Measurements from ENCODE around the gene CD300LF. TPM values are rescaled to one million over a fixed set of nuclear protein-coding genes. Genes with fewer than 3 reads are reported as not detected.

CD300LF gene
- total RNA-seq, 1 donor from 2014 or later: not detected

DNA sequence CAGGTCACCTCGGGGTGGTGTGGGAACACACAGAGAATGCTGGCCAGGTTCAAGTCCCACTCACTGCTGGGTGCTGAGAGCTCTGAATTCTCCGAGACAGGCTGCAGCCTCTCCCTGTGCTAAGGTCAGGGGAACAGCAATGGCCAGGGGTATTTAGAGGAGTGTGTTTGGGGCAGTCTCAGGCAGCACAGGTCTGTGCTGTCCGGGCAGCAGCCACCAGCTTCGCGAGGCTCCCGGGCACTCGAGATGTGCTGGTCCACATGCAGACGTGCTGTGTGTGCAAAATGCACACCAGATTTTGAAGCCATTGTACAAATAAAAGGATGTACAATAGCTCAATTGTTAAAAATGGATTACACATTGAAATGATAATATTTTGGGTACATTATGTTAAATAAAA, 42.8 kb upstream of the CD300LF start:
- Histone ChIP-seq H3K4me3 (ENCODE audit: low read depth, low read length) (no peak overlapping the region), H3K27me3 (ENCODE audit: control insufficient read depth, insufficient read depth, low read length) (no peaks in the 10 kb centered on the region), H3K36me3 (ENCODE audit: control insufficient read depth, insufficient read depth, low read length) (no peaks in the 10 kb centered on the region)
- no peak for DNase-seq (ENCODE audit: low read depth)
- TF ChIP-seq, protein P1, sequence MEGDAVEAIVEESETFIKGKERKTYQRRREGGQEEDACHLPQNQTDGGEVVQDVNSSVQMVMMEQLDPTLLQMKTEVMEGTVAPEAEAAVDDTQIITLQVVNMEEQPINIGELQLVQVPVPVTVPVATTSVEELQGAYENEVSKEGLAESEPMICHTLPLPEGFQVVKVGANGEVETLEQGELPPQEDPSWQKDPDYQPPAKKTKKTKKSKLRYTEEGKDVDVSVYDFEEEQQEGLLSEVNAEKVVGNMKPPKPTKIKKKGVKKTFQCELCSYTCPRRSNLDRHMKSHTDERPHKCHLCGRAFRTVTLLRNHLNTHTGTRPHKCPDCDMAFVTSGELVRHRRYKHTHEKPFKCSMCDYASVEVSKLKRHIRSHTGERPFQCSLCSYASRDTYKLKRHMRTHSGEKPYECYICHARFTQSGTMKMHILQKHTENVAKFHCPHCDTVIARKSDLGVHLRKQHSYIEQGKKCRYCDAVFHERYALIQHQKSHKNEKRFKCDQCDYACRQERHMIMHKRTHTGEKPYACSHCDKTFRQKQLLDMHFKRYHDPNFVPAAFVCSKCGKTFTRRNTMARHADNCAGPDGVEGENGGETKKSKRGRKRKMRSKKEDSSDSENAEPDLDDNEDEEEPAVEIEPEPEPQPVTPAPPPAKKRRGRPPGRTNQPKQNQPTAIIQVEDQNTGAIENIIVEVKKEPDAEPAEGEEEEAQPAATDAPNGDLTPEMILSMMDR (IDR thresholded peaks at IDR 0.05; ENCODE audit: insufficient read depth, low read length, poor library complexity, severe bottlenecking): no peak

DNA sequence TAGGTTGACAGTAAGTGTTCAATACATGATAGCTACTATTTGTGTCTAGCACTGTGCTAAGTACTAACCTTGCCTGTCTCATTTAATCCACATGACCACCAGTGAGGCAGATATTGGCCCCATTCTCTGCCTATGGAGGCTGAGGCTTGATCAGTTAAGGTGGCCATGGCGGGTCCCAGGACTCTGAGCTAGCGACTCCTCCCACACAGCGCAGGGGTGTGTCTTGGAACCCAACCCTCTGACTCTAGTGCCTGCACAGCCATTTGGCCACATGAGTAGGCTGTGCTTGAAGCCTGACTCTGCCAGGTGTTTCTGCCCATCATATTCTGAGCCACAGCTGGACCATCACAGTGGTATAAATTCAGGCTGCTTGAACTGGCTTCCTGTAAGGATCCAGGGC, 42.1 kb upstream of the CD300LF start:
- no peak for DNase-seq (ENCODE audit: low read depth)
- TF ChIP-seq, protein P1 (IDR thresholded peaks at IDR 0.05; ENCODE audit: insufficient read depth, low read length, poor library complexity, severe bottlenecking): no peak
- H3K27me3 ChIP-seq (ENCODE audit: control insufficient read depth, insufficient read depth, low read length): no peaks in the 10 kb centered on the region

DNA sequence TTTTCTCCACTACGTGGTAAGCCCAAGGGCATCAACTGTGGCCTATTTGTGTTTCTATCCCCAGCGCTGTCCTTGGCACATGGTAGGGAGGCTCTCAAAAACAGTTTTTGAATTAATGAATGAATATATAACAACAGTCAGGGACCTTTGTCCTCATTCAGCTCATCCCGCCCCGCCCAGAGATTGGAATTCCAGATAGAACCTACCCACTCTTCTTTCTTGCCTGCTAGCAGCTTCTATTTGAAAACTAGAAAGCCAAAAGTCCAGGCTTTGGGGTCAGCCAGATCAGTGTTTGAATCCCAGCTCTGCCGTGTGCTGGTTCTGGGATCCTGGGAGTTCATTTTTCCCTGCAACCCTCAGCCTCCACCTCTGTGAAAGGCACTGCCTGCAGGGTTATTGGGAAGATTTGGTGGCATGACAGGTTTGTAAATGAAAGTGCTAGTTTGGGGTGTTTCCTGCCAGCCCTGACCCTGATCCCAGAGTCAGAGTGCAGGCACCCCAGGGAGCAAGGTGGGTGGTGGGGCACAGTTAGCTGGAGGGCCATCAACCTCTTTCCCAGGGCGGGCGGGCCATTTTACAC, 40.2 kb upstream of the CD300LF start:
- Histone ChIP-seq H3K4me3 (ENCODE audit: low read depth, low read length) (no peak overlapping the region), H3K27me3 (ENCODE audit: control insufficient read depth, insufficient read depth, low read length) (no peaks in the 10 kb centered on the region), H3K36me3 (ENCODE audit: control insufficient read depth, insufficient read depth, low read length) (no peaks in the 10 kb centered on the region)
- DNase-seq (ENCODE audit: low read depth): no peak
- TF ChIP-seq, protein P1 (IDR thresholded peaks at IDR 0.05; ENCODE audit: insufficient read depth, low read length, poor library complexity, severe bottlenecking): no peak

More for the DNA sequence above, 42.1 kb upstream of the CD300LF start:
- Histone ChIP-seq H3K4me3 (ENCODE audit: low read depth, low read length) (no peak overlapping the region), H3K36me3 (ENCODE audit: control insufficient read depth, insufficient read depth, low read length) (no peaks in the 10 kb centered on the region)

DNA sequence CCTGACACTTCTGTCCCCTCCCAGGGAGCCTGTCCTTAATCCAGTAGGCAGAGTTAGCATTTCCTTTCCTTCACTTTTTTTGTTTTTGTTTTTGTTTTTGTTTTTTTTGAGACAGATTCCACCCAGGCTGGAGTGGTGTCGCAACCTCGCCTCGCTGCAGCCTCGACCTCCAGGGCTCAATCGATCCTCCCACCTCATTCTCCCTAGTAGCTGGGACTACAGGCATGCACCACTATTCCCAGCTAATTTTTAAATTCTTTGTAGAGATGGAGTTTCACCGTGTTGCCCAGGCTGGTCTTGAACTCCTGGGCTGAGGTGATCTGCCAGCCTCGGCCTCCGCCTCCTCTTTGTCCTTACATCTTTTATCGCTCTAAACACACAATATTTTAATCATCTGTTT, 39.7 kb upstream of the CD300LF start:
- TF ChIP-seq, protein P1 (IDR thresholded peaks at IDR 0.05; ENCODE audit: insufficient read depth, low read length, poor library complexity, severe bottlenecking): no peak
- H3K4me3 ChIP-seq (ENCODE audit: low read depth, low read length): no peak overlapping the region
- H3K27me3 ChIP-seq (ENCODE audit: control insufficient read depth, insufficient read depth, low read length): no peaks in the 10 kb centered on the region
- no peaks in the 10 kb centered on the region for H3K36me3 ChIP-seq (ENCODE audit: control insufficient read depth, insufficient read depth, low read length)
- DNase-seq (ENCODE audit: low read depth): no peak

DNA sequence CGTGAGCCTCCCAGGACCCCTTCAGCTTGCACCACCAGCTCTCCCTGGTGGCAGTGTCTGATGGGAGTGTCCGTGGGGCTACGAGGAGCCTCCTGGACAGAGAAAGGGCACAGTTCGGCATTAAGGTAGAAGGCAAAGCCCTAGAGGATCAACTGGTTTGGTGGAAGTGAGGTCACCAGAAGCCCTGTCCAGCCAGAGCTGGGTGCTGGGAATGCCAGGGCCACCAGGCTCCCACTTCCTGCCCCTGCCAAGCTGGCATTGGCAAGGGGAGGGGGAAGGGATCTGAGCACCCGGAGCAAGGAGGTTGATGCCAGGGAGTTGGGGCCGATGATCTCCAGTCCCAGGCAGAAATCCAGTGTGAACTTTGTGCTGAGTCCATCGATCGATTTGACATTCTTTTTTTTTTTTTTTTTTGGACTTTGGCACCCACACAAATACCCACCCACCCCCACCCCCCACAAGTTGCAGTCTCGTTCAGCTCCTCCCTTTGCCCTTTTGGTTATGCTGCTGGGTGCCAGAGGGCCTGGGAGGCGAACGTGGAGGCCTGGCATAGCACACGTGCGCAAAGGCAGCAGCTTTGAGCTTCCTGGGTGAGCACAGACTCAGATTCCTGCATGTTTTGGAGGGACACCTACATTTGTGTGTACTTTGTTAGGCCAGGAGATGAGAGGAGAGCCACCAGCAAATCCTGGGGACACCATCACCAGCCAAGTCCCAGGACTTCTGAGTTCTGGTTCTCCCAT, 37.8 kb upstream of the CD300LF start:
- DNase-seq (ENCODE audit: low read depth): no peak
- TF ChIP-seq, protein P1 (IDR thresholded peaks at IDR 0.05; ENCODE audit: insufficient read depth, low read length, poor library complexity, severe bottlenecking): no peak
- Histone ChIP-seq H3K27me3 (ENCODE audit: control insufficient read depth, insufficient read depth, low read length) (no peaks in the 10 kb centered on the region), H3K4me3 (ENCODE audit: low read depth, low read length) (peak overlapping the region; percentile 86), H3K36me3 (ENCODE audit: control insufficient read depth, insufficient read depth, low read length) (no peaks in the 10 kb centered on the region)

DNA sequence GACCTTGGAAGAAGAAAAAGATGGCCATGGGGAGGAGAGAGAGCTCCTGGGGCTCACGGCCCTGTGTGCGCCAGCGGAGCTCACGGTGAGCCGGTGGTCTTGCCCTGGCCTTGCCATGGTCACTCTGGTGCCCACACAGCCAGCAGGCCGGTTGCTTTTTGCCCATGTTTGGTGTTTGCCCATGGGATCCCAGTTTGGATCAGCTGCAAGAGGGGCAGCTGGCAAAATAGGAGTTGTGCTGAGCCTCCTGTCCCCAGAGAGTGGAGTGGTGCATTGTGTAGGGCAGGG, 37.3 kb upstream of the CD300LF start:
- peak overlapping the region; percentile 86 for H3K4me3 ChIP-seq (ENCODE audit: low read depth, low read length)
- H3K27me3 ChIP-seq (ENCODE audit: control insufficient read depth, insufficient read depth, low read length): no peaks in the 10 kb centered on the region
- DNase-seq (ENCODE audit: low read depth): no peak
- TF ChIP-seq, protein P1 (IDR thresholded peaks at IDR 0.05; ENCODE audit: insufficient read depth, low read length, poor library complexity, severe bottlenecking): no peak
- no peaks in the 10 kb centered on the region for H3K36me3 ChIP-seq (ENCODE audit: control insufficient read depth, insufficient read depth, low read length)

Measured in kidney epithelial cell (primary cell).